SW480 (cell line): Measurements from ENCODE around the gene DDIT4.
"Not testable (repeated sequence)": the region's sequence is repeated elsewhere in the genome, so short reads cannot be mapped to it uniquely, and the experiment has no call there.

Experiments used
- DNase-seq: peaks from one replicate; pipeline ENCODE4 v3.0.0-alpha.2; 2016; ENCODE audit warnings: low spot score

Gene DDIT4

DNA sequence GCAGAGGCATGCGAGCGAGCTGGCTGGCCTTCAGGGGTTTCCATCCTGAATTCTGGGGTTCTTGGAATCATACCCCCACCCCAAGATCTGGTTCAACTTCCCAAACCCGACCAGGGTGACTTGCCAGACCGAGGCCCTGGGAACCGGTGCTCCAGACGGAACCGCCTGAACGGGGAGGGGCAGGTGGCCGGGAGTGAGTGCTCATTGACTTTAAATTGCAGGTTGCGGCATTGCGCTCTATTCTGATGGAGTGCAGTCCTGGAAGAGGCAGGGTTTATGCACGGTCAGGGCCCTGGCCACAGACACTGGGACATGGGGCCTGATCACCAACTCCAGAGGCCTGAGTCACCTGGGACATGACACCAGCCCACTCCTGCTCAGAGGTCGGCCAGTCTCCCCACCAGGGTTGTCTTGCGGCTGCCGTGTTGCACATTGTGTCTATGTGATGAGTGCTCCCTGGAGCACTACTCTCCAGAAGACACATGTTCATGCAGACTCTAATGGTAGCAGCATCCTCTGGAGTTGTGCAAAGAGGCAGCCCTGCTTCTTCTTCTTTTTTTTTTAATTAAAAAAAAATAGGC is 5.8 kb upstream of the DDIT4 start:
- DNase-seq = no peak

DNA sequence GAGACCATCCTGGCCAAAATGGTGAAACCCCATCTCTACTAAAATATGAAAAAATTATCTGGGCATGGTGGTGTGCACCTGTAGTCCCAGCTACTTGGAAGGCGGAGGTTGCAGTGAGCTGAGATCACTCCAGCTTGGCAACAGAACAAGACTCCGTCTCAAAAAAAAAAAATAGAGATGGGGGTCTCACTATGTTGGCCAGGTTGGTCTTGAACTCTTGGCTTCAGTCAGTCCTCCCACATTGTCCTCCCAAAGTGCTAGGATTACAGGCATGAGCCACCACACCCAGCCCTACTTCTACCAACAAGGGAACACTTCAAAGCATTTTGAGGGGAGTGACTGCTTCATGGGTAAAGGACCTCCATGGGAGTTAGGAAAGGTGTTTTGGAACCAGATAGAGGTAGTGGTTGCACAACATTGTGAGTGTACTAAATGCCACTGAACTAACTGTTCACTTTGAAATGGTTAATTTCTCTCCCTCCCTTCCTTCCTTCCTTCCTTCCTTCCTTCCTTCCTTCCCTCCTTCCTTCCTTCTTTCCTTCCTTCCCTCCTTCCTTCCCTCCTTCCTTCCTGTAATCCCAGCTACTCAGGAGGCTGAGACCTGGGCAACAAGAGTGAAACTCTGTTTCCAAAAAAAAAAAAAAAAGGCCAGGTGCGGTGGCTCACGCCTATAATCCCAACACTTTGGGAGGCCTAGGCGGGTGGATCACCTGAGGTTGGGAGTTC is 5.1 kb upstream of the DDIT4 start:
- DNase-seq = not testable (repeated sequence)

DNA sequence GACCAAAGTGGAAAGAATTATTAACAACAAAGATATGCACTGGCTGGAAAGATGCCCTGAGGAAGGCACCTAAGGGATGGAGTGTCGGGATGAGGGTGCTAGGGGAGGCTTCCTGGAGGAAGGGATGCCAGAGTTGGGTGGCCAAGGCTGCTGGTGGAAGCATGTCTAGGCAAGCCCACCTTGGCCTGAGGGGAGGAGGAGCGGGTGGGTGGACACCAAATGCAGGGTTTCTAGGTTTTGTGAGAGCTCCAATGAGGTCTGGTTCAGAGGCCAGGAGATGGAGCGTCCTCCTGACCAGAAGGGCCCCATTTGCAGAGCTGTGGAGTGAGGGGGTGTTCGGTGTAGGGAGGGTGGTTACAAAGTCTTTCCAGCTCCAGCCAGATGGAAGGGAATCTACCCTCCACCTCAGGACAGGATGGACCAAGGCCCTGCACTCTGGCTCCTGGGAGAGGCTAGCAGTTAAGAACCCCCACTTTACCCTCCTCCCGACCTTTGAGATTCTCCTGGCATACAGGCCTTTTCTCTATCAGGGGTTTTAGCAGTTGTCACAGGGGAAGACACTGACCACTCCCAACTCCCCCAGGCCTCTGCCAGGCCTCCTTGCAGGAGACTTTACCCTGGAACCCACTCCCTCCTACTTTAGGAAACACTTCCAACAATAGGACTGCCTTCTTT is 3.0 kb upstream of the DDIT4 start:
- no peak for DNase-seq

DNA sequence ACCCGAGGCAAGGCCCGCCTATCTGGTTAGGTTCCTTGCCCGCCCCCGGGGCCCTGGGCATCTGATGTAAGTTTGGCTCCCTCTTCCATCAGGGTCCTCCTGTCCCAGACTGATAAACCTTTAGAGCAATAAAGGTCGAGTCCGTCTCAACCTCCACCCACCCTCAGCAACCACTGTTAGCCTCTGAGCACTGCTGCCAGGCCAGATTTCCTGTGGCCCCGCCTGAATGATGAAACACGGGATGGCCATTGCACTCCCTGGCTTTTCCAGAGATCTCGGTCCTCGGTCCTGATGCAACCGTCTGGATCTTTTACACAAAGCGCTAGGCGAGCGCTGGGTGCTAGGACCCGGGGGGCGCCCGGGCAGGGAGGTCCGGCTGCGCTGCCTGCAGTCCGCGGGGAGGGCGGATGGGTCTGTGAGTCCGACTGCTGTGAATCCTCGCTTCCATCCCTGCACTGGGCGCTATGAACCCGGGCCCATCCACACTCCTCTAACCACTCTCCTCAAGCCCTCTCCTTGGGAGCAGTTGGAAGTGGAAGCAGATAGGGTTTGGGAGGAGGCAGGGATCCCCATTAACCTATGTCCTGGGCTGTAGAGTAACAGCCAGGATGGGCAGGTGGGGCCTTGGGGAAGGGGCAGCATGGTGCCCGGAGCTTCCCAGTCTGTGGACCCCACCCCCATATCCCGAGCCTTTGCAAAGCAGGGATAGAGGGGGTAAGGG is 875 bp upstream of the DDIT4 start:
- DNase-seq = peak; percentile 99

DNA sequence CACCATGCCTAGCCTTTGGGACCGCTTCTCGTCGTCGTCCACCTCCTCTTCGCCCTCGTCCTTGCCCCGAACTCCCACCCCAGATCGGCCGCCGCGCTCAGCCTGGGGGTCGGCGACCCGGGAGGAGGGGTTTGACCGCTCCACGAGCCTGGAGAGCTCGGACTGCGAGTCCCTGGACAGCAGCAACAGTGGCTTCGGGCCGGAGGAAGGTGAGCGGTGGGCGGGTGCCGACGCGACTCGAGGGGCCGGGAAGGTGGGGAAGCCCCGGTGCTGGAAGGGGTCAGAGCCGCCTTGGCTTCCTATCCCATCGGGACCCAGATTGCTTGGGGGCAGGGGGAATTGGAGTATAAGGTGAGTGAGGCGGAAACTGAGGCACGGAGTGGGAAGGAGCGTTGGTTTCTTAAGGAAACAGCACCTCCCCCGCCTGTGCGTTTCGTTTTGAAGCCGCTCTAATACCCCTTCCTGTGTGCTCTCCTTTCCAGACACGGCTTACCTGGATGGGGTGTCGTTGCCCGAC is 547 bp downstream of the DDIT4 start:
- no peak for DNase-seq

DNA sequence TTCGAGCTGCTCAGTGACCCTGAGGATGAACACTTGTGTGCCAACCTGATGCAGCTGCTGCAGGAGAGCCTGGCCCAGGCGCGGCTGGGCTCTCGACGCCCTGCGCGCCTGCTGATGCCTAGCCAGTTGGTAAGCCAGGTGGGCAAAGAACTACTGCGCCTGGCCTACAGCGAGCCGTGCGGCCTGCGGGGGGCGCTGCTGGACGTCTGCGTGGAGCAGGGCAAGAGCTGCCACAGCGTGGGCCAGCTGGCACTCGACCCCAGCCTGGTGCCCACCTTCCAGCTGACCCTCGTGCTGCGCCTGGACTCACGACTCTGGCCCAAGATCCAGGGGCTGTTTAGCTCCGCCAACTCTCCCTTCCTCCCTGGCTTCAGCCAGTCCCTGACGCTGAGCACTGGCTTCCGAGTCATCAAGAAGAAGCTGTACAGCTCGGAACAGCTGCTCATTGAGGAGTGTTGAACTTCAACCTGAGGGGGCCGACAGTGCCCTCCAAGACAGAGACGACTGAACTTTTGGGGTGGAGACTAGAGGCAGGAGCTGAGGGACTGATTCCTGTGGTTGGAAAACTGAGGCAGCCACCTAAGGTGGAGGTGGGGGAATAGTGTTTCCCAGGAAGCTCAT is 1.1 kb downstream of the DDIT4 start:
- DNase-seq = peak; percentile 62

DNA sequence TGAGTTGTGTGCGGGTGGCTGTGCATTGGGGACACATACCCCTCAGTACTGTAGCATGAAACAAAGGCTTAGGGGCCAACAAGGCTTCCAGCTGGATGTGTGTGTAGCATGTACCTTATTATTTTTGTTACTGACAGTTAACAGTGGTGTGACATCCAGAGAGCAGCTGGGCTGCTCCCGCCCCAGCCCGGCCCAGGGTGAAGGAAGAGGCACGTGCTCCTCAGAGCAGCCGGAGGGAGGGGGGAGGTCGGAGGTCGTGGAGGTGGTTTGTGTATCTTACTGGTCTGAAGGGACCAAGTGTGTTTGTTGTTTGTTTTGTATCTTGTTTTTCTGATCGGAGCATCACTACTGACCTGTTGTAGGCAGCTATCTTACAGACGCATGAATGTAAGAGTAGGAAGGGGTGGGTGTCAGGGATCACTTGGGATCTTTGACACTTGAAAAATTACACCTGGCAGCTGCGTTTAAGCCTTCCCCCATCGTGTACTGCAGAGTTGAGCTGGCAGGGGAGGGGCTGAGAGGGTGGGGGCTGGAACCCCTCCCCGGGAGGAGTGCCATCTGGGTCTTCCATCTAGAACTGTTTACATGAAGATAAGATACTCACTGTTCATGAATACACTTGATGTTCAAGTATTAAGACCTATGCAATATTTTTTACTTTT is 1.8 kb downstream of the DDIT4 start:
- no peak for DNase-seq

DNA sequence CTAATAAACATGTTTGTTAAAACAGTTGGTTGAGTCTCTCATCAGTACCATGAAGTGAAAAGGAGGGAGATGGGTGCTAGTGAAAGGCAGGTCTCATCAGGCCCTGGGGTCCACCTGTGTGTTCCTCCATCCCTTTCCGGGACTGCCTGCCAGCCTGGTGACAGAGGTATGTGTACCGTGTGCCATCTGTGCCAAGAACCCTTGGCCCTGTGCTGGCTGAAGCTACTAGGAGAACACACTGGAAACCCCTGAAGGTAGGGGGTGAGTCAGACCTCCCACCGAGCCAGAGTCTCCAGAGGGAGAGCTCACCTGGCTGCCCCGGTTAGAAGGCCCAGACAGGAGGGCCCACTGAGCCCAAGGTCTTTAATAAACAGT is 2.3 kb downstream of the DDIT4 start:
- no peak for DNase-seq

DNA sequence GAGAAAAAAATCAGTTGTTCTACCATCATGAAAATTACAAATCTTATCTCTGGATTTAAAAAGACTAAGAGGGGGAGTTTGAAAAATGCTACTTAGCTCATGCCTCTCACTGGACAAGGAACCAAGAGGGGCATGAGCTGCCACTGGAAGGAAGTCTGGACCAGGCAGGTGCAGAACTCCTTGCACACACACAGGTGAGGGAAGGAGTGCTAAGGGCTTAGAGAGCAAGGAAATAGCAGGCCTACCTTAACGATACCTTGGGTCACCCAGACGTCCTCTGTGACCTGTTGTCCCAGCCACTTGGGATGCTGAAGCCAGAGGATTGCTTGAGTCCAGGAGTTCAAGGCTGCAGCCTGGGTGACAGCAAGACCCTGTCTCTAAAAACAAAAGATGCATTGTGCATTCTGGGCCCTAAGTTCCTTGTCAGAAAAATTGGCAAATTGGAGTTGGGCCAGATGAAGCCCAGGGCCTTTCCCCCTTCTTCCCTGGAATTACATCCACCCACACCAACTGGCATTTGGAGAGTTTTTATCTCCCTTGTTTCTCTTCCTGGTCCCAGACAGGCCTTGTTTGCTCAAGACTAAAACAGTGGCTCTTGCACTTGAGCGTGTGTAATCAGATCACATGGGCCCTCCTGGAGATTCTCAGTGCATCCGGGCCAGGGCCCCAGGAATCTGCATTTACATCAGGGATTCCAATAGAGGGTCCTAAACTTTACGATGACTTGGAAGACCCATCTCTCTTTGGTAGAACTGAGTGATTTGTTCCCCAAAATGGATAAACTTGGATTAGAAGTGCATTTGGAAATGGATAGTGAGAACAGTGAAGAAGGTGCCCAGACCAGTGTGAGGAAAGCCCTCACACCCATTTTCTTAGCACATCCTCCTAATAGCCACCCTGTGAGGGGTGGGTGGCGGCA is 3.0 kb downstream of the DDIT4 start:
- peak; percentile 54 for DNase-seq

DNA sequence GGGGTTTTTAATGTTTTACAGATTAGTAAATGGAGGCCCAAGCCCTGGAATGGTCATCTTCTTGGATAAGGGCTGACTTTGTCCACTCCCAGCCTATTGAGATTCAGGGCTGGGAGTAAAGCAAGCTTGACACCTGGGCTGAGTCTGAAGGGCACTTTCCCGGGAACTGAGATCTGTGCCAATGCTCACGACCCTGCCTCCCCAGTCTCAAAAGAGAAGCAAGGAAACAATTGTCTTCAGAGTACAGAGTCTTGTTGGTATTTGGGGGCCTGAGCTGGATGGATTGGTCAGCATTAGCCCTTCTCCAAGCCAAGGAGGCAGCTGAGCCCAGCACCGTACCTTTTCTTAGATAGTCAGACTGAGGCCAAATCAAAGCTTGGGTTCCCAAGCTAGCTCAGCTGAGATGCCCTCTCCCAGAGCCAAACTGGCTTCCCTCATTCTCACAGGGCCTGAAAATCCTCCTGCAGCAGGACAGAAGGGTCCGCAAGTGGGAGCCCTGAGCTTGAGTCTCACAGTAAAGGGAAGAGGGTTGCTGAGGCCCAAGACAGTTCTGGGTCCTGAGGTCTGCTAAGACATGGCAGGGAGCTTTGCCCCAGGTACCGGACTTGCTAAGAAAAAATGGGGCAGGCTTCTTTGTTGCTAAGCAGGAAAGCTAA is 3.7 kb downstream of the DDIT4 start:
- no peak for DNase-seq

DNA sequence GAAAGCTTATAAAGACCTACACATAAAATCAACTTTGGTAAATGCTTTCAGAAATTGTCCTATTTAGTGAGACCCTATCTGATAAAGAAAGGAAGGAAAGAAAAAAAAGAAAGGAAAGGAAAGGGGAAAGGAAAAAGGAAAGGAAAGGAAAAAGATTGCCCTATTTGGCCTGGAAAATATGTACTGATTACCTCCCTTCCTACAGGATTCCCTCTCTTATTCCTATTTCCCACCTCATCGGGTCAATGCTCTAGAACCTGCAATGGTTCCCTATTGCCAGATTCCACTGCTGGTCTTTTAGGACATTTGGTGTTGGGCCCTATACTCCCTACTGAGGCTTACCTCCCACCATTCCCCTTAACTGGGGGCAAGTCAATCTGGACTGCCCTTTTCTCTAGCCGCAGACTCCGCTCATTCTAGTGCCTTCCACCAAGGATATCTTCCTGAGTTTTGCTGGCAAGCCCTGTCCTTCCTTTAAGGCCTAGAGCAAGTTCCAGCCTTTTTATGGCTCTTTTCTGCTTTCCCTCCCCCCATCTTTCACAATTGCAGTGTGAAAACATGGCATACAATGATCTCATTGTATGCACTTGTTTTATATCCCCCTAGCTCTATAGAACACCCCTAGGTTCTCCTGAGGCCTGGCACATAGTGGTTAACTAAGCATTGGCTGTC is 4.4 kb downstream of the DDIT4 start:
- DNase-seq = peak; percentile 76

DNA sequence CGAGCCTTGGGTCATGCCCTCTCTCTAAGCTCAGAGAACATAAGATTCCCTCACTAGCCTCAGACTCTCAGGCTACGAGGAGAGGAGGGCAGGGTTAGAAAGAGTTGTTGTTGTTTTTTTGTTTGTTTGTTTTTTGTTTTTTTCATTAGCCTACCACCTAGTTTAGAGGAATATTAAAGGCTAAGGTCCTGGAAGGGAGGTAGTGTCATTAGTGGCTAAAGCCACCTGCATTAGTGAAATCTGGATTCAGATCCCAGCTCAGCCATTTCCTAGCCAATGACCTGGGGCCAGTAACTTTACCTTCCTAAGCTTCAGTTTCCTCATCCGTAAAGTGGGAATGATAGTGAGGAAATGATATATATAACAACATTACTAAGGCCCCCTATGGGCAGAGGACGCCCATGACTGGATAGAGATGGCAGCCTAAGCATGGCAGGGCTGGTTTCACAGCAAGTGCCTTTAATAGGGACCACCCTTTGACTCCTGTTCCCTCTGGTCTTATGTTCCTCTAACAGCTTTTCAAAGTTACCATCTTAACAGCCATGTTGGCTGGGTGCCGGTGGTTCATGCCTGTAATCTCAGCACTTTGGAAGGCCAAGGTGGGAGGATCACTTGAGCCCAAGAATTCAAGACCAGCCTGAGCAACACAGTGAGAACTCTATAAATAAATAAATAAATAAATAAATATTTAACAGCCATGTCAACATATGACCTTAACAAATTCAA is 5.1 kb downstream of the DDIT4 start:
- no peak for DNase-seq

DNA sequence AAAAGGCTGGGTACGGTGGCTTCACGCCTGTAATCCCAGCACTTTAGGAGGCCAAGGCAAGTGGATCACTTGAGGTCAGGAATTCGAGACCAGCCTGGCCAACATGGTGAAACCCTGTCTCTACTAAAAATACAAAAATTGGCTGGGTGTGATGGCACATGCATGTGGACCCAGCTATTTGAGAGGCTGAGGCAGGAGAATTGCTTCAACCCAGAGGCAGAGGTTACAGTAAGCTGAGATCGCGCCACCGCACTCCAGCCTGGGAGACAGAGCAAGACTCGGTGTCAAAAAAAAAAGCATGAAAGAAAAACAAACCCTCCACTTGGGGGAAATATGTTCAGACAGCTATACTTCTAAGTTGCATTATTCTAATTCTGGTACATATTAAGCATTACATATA is 5.9 kb downstream of the DDIT4 start:
- not testable (repeated sequence) for DNase-seq

DNA sequence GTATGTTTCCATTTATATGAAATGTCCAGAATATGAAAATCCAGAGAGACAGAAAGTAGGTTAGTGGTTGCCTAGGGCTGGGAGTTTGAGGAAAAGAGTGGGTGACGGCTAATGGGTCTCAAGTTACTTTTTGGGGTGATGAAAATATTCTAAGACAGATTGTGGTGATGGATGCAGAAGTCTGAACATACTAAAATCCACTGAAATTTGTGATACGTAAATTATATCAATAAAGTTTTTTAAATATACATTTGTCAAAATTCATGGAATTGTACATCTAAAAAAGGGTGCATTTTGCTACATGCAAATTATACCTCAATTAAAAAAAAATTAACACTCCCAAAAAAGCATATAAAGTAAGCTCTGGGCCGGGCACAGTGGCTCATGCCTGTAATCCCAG is 9.4 kb downstream of the DDIT4 start:
- DNase-seq = no peak

DNA sequence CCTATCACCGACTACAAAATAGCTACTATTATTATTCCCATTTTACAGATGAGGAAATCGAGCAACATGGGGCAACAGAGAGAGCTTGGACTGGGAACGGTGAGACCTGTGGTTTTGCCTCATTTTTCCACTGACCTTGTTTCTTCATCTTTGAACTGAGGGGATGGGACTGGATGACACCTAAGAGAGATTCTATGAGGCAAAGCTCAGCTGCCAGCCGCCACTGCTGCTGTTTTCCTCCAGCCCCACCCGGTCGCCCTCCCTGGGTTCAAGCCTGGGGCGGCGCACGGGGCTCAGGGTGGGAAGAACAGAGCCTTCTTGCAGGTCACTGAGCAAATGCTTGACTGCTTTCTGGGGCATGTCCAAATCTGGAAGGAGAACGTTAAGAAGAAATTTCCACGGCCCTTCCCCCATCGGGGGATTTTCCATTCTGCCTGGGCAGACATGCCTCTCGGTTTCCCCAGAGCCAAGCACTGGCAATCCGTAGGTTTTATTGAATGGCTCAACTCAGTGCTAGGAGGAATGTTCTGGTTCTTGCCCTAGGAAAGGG is 12.3 kb downstream of the DDIT4 start:
- no peak for DNase-seq

DNA sequence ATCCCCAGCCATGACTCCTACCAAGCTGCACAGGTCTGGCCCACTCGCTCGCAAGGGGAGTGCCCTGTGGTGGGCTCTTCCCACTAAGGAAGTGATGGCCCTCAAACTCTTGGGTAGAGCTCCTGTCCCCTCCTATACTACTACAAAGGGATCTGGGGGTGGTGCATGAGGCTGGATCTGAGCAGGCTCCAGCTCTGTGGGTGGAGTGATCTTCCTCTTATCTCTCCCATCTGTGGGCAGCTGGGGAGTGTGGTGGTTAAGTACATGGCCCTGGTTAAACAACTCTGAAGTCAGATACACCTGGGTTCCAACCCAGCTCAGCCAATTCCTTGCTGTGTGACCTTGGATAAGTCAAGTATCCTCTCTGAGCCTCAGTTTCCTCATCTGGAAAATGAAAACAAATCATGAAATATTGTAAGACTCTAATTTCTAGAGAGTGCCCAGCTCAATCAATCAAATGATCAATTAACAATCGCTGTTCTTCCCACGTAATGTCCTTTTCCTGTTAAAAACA is 17.4 kb downstream of the DDIT4 start:
- peak; percentile 45 for DNase-seq

DNA sequence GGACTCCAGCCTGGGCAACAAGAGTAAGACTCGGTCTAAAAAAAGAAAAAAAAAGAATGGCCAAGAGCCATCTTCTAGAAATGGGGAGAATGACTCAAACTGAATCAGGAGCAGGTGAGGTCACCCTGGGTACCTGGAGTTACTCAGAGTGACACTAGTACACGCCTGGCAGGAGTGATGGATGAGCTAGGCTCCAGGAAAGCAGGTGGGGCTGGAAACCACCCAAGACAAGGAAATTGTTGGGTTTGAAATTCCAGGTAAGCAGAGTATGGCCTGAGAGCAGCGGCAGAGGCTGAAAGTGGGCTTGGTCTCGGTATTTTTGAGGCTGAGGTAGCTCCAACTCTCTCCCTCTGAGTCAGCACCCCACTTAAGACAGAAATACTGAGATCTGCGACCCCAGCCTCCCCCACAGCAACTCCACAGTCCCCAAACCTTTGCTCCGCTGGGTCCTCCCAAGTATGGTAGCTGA is 18.5 kb downstream of the DDIT4 start:
- DNase-seq = peak; percentile 59

DNA sequence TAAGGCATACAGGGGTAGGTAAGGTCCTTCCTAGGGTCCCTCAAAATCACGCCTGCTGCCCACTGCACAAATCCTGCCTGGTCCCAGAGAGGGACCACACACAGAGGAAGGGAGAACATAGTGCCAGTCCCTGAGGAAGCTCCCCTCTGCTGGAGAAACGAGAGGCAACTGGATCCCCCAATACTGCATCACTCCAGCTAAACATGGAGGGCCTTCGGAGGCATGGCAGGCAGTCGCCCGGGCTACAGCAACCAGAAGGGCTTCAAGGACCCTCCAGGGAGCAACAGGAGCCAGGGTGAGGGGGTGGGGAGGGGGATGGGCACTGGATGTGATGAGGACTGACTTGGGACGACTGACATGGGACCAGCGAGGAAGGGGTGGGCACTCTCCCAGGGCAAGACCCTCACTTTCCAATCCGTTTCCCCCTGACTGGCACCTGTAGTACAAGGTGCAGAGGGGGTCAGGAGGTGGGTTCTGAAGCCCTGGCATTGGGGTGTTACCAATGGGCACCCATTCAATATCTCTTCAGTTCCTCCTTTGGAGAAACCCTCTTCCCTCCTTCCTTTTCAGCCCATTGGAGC is 21.7 kb downstream of the DDIT4 start:
- DNase-seq = no peak
